Measurements from ENCODE around the gene GLB1L3. TPM values are rescaled to one million over a fixed set of nuclear protein-coding genes. Genes with fewer than 3 reads are reported as not detected.

Gene GLB1L3
- total and polyA plus RNA-seq, 2 donors (not counting 3 experiments of a cell fraction or from before 2014, with no cell fraction given) = not detected

GRCh38 chr11:134358165-134358855, 82.1 kb downstream of the GLB1L3 start:
- no peaks in the 10 kb centered on the region for H3K27me3 ChIP-seq (ENCODE audit: control insufficient read depth in 2 of 2, insufficient read depth in 2 of 2, low read length in 2 of 2)
- FAIRE-seq (no peak), DNase-seq (ENCODE audit: low read depth, low spot score) (no peak)
- no peak overlapping the region for H3K27ac ChIP-seq (ENCODE audit: insufficient read depth, low read depth, low read length)
- TF ChIP-seq POLR2A (IDR thresholded peaks at IDR 0.05; ENCODE audit: low read depth, low read length) (no peak), GATA2 (IDR thresholded peaks at IDR 0.05; ENCODE audit: insufficient read depth, insufficient read length, low read depth, low read length) (no peak), MYC (IDR thresholded peaks at IDR 0.05; ENCODE audit: low read depth, low read length) (no peak), JUN (IDR thresholded peaks at IDR 0.05; ENCODE audit: borderline replicate concordance, insufficient read depth, insufficient read length, low read depth) (no peak), FOS (IDR thresholded peaks at IDR 0.05; ENCODE audit: borderline replicate concordance, insufficient read depth, low read length) (no peak), EZH2 (IDR thresholded peaks at IDR 0.05; ENCODE audit: borderline replicate concordance, low read depth, low read length, severe bottlenecking) (no peak)
- TF ChIP-seq, protein P1, sequence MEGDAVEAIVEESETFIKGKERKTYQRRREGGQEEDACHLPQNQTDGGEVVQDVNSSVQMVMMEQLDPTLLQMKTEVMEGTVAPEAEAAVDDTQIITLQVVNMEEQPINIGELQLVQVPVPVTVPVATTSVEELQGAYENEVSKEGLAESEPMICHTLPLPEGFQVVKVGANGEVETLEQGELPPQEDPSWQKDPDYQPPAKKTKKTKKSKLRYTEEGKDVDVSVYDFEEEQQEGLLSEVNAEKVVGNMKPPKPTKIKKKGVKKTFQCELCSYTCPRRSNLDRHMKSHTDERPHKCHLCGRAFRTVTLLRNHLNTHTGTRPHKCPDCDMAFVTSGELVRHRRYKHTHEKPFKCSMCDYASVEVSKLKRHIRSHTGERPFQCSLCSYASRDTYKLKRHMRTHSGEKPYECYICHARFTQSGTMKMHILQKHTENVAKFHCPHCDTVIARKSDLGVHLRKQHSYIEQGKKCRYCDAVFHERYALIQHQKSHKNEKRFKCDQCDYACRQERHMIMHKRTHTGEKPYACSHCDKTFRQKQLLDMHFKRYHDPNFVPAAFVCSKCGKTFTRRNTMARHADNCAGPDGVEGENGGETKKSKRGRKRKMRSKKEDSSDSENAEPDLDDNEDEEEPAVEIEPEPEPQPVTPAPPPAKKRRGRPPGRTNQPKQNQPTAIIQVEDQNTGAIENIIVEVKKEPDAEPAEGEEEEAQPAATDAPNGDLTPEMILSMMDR (IDR thresholded peaks at IDR 0.05; ENCODE audit: extremely low read depth in 1 of 2, insufficient read depth in 1 of 2, low read depth in 1 of 2, low read length in 2 of 2) = no peak
- TF ChIP-seq, protein P2, sequence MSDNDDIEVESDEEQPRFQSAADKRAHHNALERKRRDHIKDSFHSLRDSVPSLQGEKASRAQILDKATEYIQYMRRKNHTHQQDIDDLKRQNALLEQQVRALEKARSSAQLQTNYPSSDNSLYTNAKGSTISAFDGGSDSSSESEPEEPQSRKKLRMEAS (IDR thresholded peaks at IDR 0.05; ENCODE audit: insufficient read depth, insufficient read length) = no peak
- dilution Hi-C loops (cut with MboI; ENCODE audit: extremely low pct_ligation_motif_present, low sequenced_read_pairs) = no loop called here
- no peak overlapping the region for H3K4me2 ChIP-seq (ENCODE audit: insufficient read depth, low read length)
- no peaks in the 10 kb centered on the region for H3K9me3 ChIP-seq (replicated peaks; ENCODE audit: control insufficient read depth, insufficient read depth, low read length)
- H3K9me1 ChIP-seq (replicated peaks; ENCODE audit: control insufficient read depth, extremely low read depth, insufficient read depth, low read length) = no peaks in the 10 kb centered on the region
- no peaks in the 10 kb centered on the region for H3K4me1 ChIP-seq (ENCODE audit: control insufficient read depth, extremely low read depth, insufficient read depth, low read length)
- H3K4me3 ChIP-seq (replicated peaks in 1 of 3; ENCODE audit: insufficient read depth in 1 of 3, low read depth in 1 of 3, low read length in 3 of 3) = no peak overlapping the region
- no peak overlapping the region for H2AFZ ChIP-seq (ENCODE audit: low read depth, low read length)
- H4K20me1 ChIP-seq (replicated peaks; ENCODE audit: control insufficient read depth, extremely low read depth, insufficient read depth, low read length) = no peaks in the 10 kb centered on the region
- no TSS peak for BruUV-seq (replicated peaks)
- H3K9ac ChIP-seq (replicated peaks; ENCODE audit: extremely low read depth, insufficient read depth, low read length) = no peak overlapping the region
- no peaks in the 10 kb centered on the region for H3K79me2 ChIP-seq (ENCODE audit: control insufficient read depth, insufficient read depth, low read length)
- no peaks in the 10 kb centered on the region for H3K36me3 ChIP-seq (ENCODE audit: control insufficient read depth in 2 of 2, extremely low read depth in 1 of 2, insufficient read depth in 2 of 2, low read length in 2 of 2)
- intact Hi-C loops (cut with micrococcal nuclease) = no loop called here
- ChIA-PET POLR2A (no interaction called here), CTCF (no interaction called here)
